Keratinocyte (primary cell): ENCODE measurements around the gene CCER1. TPM values are rescaled to one million over a fixed set of nuclear protein-coding genes. Genes with fewer than 3 reads are reported as not detected.

Experiments used
- DNase-seq: peaks from one replicate; pipeline ENCODE4 v3.0.0-alpha.2; 2011; ENCODE audit warnings: low read depth, missing footprints, low spot score
- FAIRE-seq: peaks from 2 replicates; lab custom pipeline; 2011; peaks lifted over from hg19 to GRCh38; lab: Jason Lieb, UNC
- H2AFZ ChIP-seq: 2 replicates; pipeline ENCODE4 v1.6.0; 2012; ENCODE audit warnings: low read length, control low read depth, inconsistent platforms; ENCODE audit not compliant: control insufficient read depth
- H3K27ac ChIP-seq: 2 replicates; pipeline ENCODE4 v1.5.1; 2011; ENCODE audit warnings: low read length; ENCODE audit not compliant: control insufficient read depth, insufficient read depth
- H3K27me3 ChIP-seq: 3 replicates; pipeline ENCODE4 v1.6.0; 2011; ENCODE audit warnings: low read length; ENCODE audit not compliant: control insufficient read depth, insufficient read depth; ENCODE audit errors: extremely low read depth
- H3K36me3 ChIP-seq, 2 experiments: 2 replicates in 1 of 2; 3 replicates in 1 of 2; pipeline ENCODE4 v1.5.1; 2011; ENCODE audit warnings: low read length in 2 of 2, mild to moderate bottlenecking in 1 of 2; ENCODE audit not compliant: control insufficient read depth in 2 of 2, insufficient read depth in 2 of 2; ENCODE audit errors: extremely low read depth in 1 of 2
- H3K4me1 ChIP-seq: 3 replicates; pipeline ENCODE4 v1.5.1; 2011; ENCODE audit warnings: low read length; ENCODE audit not compliant: control insufficient read depth, insufficient read depth; ENCODE audit errors: extremely low read depth
- H3K4me2 ChIP-seq: 3 replicates; pipeline ENCODE4 v1.6.0; 2011; ENCODE audit warnings: low read depth, low read length; ENCODE audit not compliant: control insufficient read depth, insufficient read depth; ENCODE audit errors: extremely low read depth
- H3K4me3 ChIP-seq, 3 experiments: fragments of 200-600 bp in 1 of 3; sonication (generic) in 1 of 3; 2 replicates in 2 of 3; 3 replicates in 1 of 3; pipeline ENCODE4 v1.5.1; 2011 to 2016; ENCODE audit warnings: low read length in 3 of 3, mild to moderate bottlenecking in 3 of 3, control low read depth in 2 of 3, inconsistent platforms in 1 of 3, low read depth in 1 of 3, mixed read lengths in 1 of 3, mixed run types in 1 of 3, moderate library complexity in 1 of 3; ENCODE audit not compliant: control insufficient read depth in 2 of 3, insufficient read depth in 2 of 3; ENCODE audit errors: extremely low read depth in 1 of 3
- H3K79me2 ChIP-seq: 2 replicates; pipeline ENCODE4 v1.6.0; 2012; ENCODE audit warnings: low read length; ENCODE audit not compliant: control insufficient read depth, insufficient read depth
- H3K9ac ChIP-seq: 3 replicates; pipeline ENCODE4 v1.6.0; 2011; ENCODE audit warnings: low read length; ENCODE audit not compliant: control insufficient read depth, insufficient read depth; ENCODE audit errors: extremely low read depth
- H3K9me1 ChIP-seq: 3 replicates; pipeline ENCODE4 v1.6.0; 2011; ENCODE audit warnings: low read length; ENCODE audit not compliant: control insufficient read depth, insufficient read depth; ENCODE audit errors: extremely low read depth
- H3K9me3 ChIP-seq: 2 replicates; pipeline ENCODE4 v1.5.1; 2012; ENCODE audit warnings: low read depth, low read length; ENCODE audit not compliant: control insufficient read depth
- H4K20me1 ChIP-seq: 3 replicates; pipeline ENCODE4 v1.6.0; 2011; ENCODE audit warnings: low read length; ENCODE audit not compliant: control insufficient read depth, insufficient read depth; ENCODE audit errors: extremely low read depth
- CTCF ChIP-seq, 3 experiments: IDR thresholded peaks in 1 of 3; conservative IDR thresholded peaks in 1 of 3; optimal IDR thresholded peaks in 1 of 3; 2 replicates in 2 of 3; 3 replicates in 1 of 3; pipeline versions ENCODE3 to v1.5.1; 2011; ENCODE audit warnings: low read length in 3 of 3, mild to moderate bottlenecking in 3 of 3, moderate library complexity in 2 of 3, control low read depth in 1 of 3, inconsistent platforms in 1 of 3; ENCODE audit not compliant: insufficient read depth in 2 of 3; ENCODE audit errors: extremely low read depth in 1 of 3
- EZH2 ChIP-seq: IDR thresholded peaks from one replicate; pipeline ENCODE4 v1.6.1; 2012; ENCODE audit warnings: inconsistent platforms, mild to moderate bottlenecking, low read length, moderate library complexity
- dilution Hi-C: fragments of 300-500 bp; cut with MboI; formaldehyde crosslinking; loops from one replicate; pipeline ENCODE4 v1.7.0; 2020; ENCODE audit warnings: low sequenced_read_pairs; ENCODE audit not compliant: extremely low pct_ligation_motif_present
- polyA plus RNA-seq, 5 experiments: library from polyadenylated mRNA; depleted of rRNA in 3 of 5; stranded (reverse) in 3 of 5; stranded (forward) in 1 of 5; unstranded in 1 of 5; fragments of >200 nt; gene quantifications; 1 replicate in 1 of 5; 2 replicates in 3 of 5; 3 replicates in 1 of 5; pipeline versions ENCODE4 v1.2.1 to v1.2.3, GENCODE V29; 2011 to 2012; ENCODE audit warnings: missing spikeins in 2 of 5, low read depth in 1 of 5, low replicate concordance in 1 of 5

Gene CCER1
- polyA plus RNA-seq, 1 donor (not counting 4 experiments of a cell fraction or from before 2014, with no cell fraction given), result not detected

- no peak for FAIRE-seq
- no peak overlapping the region for H3K4me3 ChIP-seq
- no peaks in the 10 kb centered on the region for H3K9me3 ChIP-seq
- no peaks in the 10 kb centered on the region for H4K20me1 ChIP-seq
- no peak for DNase-seq
- H3K27me3 ChIP-seq, result no peaks in the 10 kb centered on the region
- no peak overlapping the region for H2AFZ ChIP-seq
- no peaks in the 10 kb centered on the region for H3K9me1 ChIP-seq
- H3K4me2 ChIP-seq, result no peak overlapping the region
- no peaks in the 10 kb centered on the region for H3K36me3 ChIP-seq
- H3K4me1 ChIP-seq, result no peaks in the 10 kb centered on the region
- TF ChIP-seq CTCF (optimal IDR thresholded peaks at IDR 0.05 in 1 of 3, IDR thresholded peaks at IDR 0.05 in 1 of 3, conservative IDR thresholded peaks at IDR 0.05 in 1 of 3; ENCODE audit: extremely low read depth in 1 of 3, insufficient read depth in 2 of 3, low read length in 3 of 3), result no peak
- TF ChIP-seq EZH2, result no peak
- H3K79me2 ChIP-seq, result no peaks in the 10 kb centered on the region
- H3K9ac ChIP-seq, result no peak overlapping the region
- H3K27ac ChIP-seq, result no peak overlapping the region
- dilution Hi-C loops, result no loop called here
Measured at GRCh38 chr12:90915353-90915752, 39.6 kb downstream of the CCER1 start.

DNA sequence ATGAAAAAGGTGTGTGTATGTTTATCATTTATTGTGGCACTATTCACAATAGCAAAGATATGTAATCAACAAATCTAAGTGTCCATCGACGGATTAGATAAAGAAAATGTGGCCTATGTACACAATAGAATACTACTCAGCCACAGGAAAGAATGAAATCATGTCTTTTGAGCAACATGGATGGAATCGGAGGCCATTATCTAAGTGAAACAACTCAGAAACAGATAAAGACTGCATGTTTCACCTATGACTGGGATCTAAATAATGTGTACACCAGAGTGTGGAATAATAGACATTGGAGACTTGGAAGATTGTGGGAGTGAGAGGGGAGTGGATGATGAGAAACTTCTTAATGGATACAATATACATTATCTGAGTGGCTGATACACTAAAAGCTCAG, 44.0 kb downstream of the CCER1 start:
- H3K9me3 ChIP-seq, result no peaks in the 10 kb centered on the region
- H3K27me3 ChIP-seq, result no peaks in the 10 kb centered on the region
- no peak overlapping the region for H2AFZ ChIP-seq
- no peak overlapping the region for H3K4me3 ChIP-seq
- no peak for TF ChIP-seq EZH2
- no peak for TF ChIP-seq CTCF (optimal IDR thresholded peaks at IDR 0.05 in 1 of 3, IDR thresholded peaks at IDR 0.05 in 1 of 3, conservative IDR thresholded peaks at IDR 0.05 in 1 of 3; ENCODE audit: extremely low read depth in 1 of 3, insufficient read depth in 2 of 3, low read length in 3 of 3)
- no peak overlapping the region for H3K4me2 ChIP-seq
- FAIRE-seq (no peak), DNase-seq (no peak)
- no peaks in the 10 kb centered on the region for H3K9me1 ChIP-seq
- H3K9ac ChIP-seq, result no peak overlapping the region
- H3K36me3 ChIP-seq, result no peaks in the 10 kb centered on the region
- H4K20me1 ChIP-seq, result no peaks in the 10 kb centered on the region
- dilution Hi-C loops, result no loop called here
- no peak overlapping the region for H3K27ac ChIP-seq
- no peaks in the 10 kb centered on the region for H3K79me2 ChIP-seq
- peaks cover 12% of the 10 kb centered on the region for H3K4me1 ChIP-seq
